Occipital lobe (tissue), 2 donors: Measurements from ENCODE around the gene P2RY1. TPM values are rescaled to one million over a fixed set of nuclear protein-coding genes. Genes with fewer than 3 reads are reported as not detected.
"Not testable (repeated sequence)": the region's sequence is repeated elsewhere in the genome, so short reads cannot be mapped to it uniquely, and the experiment has no call there.

Source experiments
- DNase-seq: peaks from one replicate; lab custom pipeline; 2025; lab: John Stamatoyannopoulos, UW
- total RNA-seq: library from RNA; depleted of rRNA; stranded (reverse); fragments of >200 nt; gene quantifications from one replicate; pipeline ENCODE4 v1.2.3, GENCODE V29; 2014

Gene P2RY1
- total RNA-seq, 1 donor from 2014 or later, result 9.5 TPM

GRCh38 chr3:152839511-152839910 lies 4.6 kb downstream of the P2RY1 start:
- no peak for DNase-seq

GRCh38 chr3:152841131-152841530 lies 6.2 kb downstream of the P2RY1 start:
- DNase-seq, result no peak

- DNase-seq, result no peak
Measured at GRCh38 chr3:152842413-152842812, 7.5 kb downstream of the P2RY1 start.

- no peak for DNase-seq
Measured at GRCh38 chr3:152843955-152844354, 9.0 kb downstream of the P2RY1 start.

- not testable (repeated sequence) for DNase-seq
Measured at GRCh38 chr3:152846572-152847202, 11.8 kb downstream of the P2RY1 start.

- not testable (repeated sequence) for DNase-seq
Measured at GRCh38 chr3:152847599-152847998, 12.7 kb downstream of the P2RY1 start.

GRCh38 chr3:152849996-152850578 lies 15.2 kb downstream of the P2RY1 start:
- no peak for DNase-seq

- DNase-seq, result no peak
Measured at GRCh38 chr3:152853196-152853595, 18.3 kb downstream of the P2RY1 start.

GRCh38 chr3:152857082-152857481 lies 22.2 kb downstream of the P2RY1 start:
- DNase-seq, result no peak

- no peak for DNase-seq
Measured at GRCh38 chr3:152858170-152858800, 23.4 kb downstream of the P2RY1 start.

GRCh38 chr3:152860736-152861135 lies 25.8 kb downstream of the P2RY1 start:
- no peak for DNase-seq

GRCh38 chr3:152865668-152866245 lies 30.8 kb downstream of the P2RY1 start:
- no peak for DNase-seq

GRCh38 chr3:152870027-152870426 lies 35.1 kb downstream of the P2RY1 start:
- DNase-seq, result no peak

GRCh38 chr3:152873314-152873713 lies 38.4 kb downstream of the P2RY1 start:
- DNase-seq, result not testable (repeated sequence)

GRCh38 chr3:152874896-152875749 lies 40.2 kb downstream of the P2RY1 start:
- DNase-seq, result no peak

GRCh38 chr3:152879130-152879789 lies 44.3 kb downstream of the P2RY1 start:
- DNase-seq, result no peak

GRCh38 chr3:152879790-152880174 lies 44.9 kb downstream of the P2RY1 start:
- no peak for DNase-seq

- no peak for DNase-seq
Measured at GRCh38 chr3:152885076-152885475, 50.1 kb downstream of the P2RY1 start.
